ENCODE measurements around the gene WDR86.

The WDR86 gene, protein sequence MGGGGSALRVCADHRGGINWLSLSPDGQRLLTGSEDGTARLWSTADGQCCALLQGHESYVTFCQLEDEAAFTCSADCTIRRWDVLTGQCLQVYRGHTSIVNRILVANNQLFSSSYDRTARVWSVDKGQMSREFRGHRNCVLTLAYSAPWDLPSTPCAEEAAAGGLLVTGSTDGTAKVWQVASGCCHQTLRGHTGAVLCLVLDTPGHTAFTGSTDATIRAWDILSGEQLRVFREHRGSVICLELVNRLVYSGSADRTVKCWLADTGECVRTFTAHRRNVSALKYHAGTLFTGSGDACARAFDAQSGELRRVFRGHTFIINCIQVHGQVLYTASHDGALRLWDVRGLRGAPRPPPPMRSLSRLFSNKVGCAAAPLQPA

DNA sequence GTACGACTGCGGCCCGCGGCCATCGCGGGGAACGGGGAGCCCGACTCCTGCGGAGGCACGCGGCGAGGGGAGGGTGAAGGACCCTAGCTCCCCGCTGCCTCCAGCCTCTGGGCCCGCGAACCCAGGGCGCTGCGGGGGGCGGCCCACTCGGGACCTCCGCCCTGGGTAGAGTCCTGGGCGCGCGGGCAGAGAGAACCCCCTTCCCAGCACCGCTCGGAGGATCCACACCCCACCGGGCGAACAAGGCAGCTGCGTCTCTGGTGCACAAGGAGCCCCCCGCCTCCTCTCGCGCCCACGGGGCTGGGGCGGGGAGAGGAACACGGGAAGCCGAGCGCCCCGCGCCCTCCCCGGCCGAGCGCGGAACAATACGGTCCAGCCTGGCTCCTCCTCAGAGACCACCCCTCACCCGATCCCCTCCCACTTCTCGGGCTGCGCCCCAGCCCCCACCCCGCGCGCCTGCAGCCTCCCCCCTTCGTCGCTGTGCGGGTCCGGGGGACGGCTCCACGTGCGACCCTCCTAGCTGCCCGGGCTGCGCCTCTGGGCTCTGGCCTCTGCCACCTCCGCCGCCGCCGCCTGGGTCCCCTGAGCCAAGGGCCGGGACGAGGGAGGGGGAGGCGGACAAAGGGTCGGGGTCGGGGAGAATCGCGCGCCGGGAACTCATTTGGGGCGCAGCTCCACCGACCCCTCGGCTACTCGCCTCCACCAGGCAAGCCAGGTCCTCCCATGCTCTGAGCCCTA lies at the start of gene WDR86:
Gene WDR86 (minus strand): TSS at position 372 of the 738 bp plus-strand sequence. CDS start 449 bp downstream, outside the sequence.
- DNase-seq (ENCODE audit: low read depth): no peak
- in situ Hi-C loops (cut with HindIII; ENCODE audit: low sequenced_read_pairs): no loop called here
- TF ChIP-seq, protein P1, sequence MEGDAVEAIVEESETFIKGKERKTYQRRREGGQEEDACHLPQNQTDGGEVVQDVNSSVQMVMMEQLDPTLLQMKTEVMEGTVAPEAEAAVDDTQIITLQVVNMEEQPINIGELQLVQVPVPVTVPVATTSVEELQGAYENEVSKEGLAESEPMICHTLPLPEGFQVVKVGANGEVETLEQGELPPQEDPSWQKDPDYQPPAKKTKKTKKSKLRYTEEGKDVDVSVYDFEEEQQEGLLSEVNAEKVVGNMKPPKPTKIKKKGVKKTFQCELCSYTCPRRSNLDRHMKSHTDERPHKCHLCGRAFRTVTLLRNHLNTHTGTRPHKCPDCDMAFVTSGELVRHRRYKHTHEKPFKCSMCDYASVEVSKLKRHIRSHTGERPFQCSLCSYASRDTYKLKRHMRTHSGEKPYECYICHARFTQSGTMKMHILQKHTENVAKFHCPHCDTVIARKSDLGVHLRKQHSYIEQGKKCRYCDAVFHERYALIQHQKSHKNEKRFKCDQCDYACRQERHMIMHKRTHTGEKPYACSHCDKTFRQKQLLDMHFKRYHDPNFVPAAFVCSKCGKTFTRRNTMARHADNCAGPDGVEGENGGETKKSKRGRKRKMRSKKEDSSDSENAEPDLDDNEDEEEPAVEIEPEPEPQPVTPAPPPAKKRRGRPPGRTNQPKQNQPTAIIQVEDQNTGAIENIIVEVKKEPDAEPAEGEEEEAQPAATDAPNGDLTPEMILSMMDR (IDR thresholded peaks at IDR 0.05; ENCODE audit: low read depth, low read length, missing control alignments): peak; percentile 9
- H3K4me3 ChIP-seq (ENCODE audit: low read depth, low read length): peak within 1 kb of the TSS; percentile 57

DNA sequence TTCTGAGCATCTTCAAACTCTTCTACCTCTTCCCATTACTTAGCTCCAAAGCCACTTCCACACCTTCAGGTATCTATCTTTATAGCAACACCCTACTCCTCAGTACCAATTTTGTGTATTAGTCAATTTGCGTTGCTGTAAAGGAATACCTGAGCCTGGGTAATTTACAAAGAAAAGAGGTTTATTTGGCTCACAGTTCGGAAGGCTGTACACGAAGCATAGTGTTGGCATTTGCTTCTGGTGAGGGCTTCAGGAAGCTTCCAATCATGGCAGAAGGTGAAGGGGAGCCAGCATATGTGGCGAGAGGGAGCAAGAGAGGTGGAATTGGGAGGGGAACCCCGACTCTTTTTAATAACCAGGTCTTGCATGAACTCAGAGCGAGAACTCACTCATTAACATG lies 47.7 kb upstream of the WDR86 start:
- TF ChIP-seq, protein P1 (IDR thresholded peaks at IDR 0.05; ENCODE audit: low read depth, low read length, missing control alignments): no peak
- DNase-seq (ENCODE audit: low read depth): no peak
- no peak overlapping the region for H3K4me3 ChIP-seq (ENCODE audit: low read depth, low read length)
- in situ Hi-C loops (cut with HindIII; ENCODE audit: low sequenced_read_pairs): no loop called here

DNA sequence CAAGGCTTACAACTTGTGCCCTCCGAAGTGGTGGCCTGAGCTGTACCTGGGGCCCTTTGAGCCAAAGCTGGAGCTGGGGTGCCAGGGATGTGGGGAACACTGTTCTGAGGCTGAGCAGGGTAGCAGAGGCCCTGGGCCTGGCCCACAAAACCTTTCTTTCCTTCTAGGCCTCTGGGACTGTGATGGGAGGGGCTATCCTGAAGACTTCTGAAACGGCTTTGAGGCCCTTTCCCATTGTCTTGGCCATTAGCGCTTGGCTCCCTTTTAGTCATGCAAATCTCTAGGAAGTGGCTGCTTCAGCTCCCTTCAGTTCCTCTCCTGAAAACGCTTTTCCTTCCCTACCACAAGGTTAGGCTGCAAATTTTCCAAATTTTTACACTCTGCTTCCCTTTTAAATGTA lies 46.9 kb upstream of the WDR86 start:
- TF ChIP-seq, protein P1 (IDR thresholded peaks at IDR 0.05; ENCODE audit: low read depth, low read length, missing control alignments): no peak
- no peak for DNase-seq (ENCODE audit: low read depth)
- no peak overlapping the region for H3K4me3 ChIP-seq (ENCODE audit: low read depth, low read length)
- in situ Hi-C loops (cut with HindIII; ENCODE audit: low sequenced_read_pairs): no loop called here

DNA sequence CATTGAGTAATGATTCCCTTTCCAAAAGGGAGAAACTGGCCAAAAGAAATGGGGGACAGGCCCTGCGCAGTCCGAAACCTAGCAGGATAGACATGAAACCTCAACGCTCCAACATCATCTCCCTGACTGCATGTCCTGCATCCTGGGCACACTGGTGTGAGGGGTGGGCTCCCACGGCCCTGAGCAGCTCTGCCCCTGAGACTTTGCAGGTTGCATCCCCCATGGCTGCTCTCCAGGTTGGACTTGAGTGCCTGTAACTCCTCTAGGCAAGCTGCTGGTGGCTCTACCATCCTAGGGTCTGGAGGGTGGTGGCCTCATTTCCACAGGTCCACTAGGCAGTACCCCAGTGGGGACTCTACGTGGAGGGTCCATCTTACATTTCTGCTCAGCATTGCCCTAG lies 46.4 kb upstream of the WDR86 start:
- TF ChIP-seq, protein P1 (IDR thresholded peaks at IDR 0.05; ENCODE audit: low read depth, low read length, missing control alignments): no peak
- H3K4me3 ChIP-seq (ENCODE audit: low read depth, low read length): no peak overlapping the region
- in situ Hi-C loops (cut with HindIII; ENCODE audit: low sequenced_read_pairs): no loop called here

DNA sequence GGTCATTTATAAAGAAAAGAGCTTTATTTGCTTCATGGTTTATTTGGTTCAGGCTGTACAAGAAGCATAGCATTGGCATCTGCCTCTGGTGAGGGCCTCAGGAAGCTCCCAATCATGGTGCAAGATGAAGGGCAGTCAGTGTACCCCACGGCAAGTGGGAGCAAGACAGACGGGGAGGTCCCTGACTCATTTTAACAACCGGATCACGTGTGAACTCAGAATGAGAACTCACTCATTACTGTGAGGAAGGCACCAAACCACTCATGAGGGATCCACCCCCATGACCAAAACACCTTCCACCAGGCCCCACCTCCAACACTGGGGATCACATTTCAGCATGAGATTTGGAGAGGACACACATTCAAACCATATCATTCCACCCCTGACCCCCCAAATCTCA lies 45.9 kb upstream of the WDR86 start:
- TF ChIP-seq, protein P1 (IDR thresholded peaks at IDR 0.05; ENCODE audit: low read depth, low read length, missing control alignments): no peak
- no peak for DNase-seq (ENCODE audit: low read depth)
- no peak overlapping the region for H3K4me3 ChIP-seq (ENCODE audit: low read depth, low read length)
- in situ Hi-C loops (cut with HindIII; ENCODE audit: low sequenced_read_pairs): no loop called here

More for the DNA sequence above, 46.4 kb upstream of the WDR86 start:
- no peak for DNase-seq (ENCODE audit: low read depth)

DNA sequence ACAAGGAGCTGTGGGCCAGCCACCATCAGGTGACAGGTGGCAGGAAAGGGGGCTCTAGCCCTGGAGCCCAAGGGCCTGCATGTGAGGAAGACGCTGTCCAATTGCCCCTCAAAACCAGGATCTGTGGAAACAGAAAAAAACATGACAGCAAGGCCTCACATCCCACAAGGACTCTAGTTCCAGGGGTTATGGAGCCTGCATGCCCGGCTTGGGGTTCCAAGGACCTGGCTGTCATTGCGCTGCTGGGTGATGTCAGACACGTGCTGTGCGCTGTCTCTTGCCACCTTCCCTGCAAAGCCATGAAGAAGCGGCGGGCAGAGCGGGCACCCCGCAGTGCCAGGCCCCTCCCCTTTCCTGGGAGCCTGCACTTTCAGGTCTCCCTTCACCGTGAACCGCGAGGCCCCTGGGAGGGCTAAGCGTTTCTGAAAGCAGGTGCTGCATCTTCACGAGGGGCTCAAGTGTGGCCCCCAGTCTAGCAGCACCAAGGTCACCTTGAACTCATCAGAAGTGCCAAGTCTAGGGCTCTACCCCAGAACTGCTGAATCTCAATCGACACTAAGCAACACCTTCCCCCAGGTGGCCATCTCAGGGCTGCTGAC lies 45.2 kb upstream of the WDR86 start:
- in situ Hi-C loops (cut with HindIII; ENCODE audit: low sequenced_read_pairs): no loop called here
- DNase-seq (ENCODE audit: low read depth): no peak

More for the DNA sequence above, 45.2 kb upstream of the WDR86 start:
- H3K4me3 ChIP-seq (ENCODE audit: low read depth, low read length): no peak overlapping the region
- TF ChIP-seq, protein P1 (IDR thresholded peaks at IDR 0.05; ENCODE audit: low read depth, low read length, missing control alignments): no peak

All from astrocyte of the cerebellum (primary cell).